ENCODE data around the gene ADH5.

ADH5 gene

DNA sequence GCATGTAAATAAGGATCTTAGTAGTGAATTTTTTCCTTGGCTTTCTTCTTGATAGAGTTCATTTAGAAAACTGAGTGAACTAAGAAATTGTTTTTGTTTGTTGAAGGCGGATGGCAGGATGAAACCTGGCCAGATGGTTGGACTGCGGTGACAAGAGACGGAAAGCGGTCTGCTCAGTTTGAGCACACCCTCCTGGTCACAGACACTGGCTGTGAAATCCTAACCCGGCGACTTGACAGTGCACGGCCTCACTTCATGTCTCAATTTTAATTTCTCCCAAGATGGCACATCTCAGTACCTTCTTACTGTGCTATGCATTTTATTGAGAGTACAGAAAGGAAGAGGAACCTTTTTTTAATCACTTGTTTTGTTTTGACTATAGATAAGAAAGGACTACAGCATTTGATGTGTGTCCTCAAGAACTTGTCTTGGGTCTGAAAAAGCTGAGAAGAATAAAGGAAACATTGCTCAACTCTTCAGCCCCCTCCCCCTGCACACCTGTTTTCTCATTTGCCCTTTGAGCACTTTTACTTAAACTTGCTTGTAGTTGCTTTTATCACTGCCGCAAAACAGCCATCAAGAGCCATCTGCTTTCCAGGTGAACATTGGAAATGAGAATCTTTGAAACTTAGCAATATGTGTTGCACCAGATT, 27.4 kb downstream of the ADH5 start:
- Histone ChIP-seq H3K9me3 (replicated peaks; ENCODE audit: low read length) (no peaks in the 10 kb centered on the region), H3K9ac (ENCODE audit: low read depth, low read length) (peak overlapping the region; percentile 3), H3K36me3 (ENCODE audit: insufficient read depth, low read length) (peaks cover 24% of the 10 kb centered on the region), H3K27me3 (ENCODE audit: control insufficient read depth, insufficient read depth, low read length) (no peaks in the 10 kb centered on the region), H3K4me3 (ENCODE audit: low read length) (no peak overlapping the region), H3K4me2 (ENCODE audit: low read length) (no peak overlapping the region), H3K4me1 (ENCODE audit: control insufficient read depth, insufficient read depth, low read length) (peaks cover 23% of the 10 kb centered on the region)

- Histone ChIP-seq H3K9ac (ENCODE audit: low read depth, low read length) (peak overlapping the region; percentile 14), H3K36me3 (ENCODE audit: insufficient read depth, low read length) (peaks cover 24% of the 10 kb centered on the region), H3K9me3 (replicated peaks; ENCODE audit: low read length) (no peaks in the 10 kb centered on the region), H3K4me1 (ENCODE audit: control insufficient read depth, insufficient read depth, low read length) (peaks cover 29% of the 10 kb centered on the region), H3K27me3 (ENCODE audit: control insufficient read depth, insufficient read depth, low read length) (no peaks in the 10 kb centered on the region), H3K4me3 (ENCODE audit: low read length) (peak overlapping the region; percentile 18), H3K4me2 (ENCODE audit: low read length) (peak overlapping the region; percentile 27)
Observed at GRCh38 chr4:99059550-99059949, 29.0 kb downstream of the ADH5 start.

DNA sequence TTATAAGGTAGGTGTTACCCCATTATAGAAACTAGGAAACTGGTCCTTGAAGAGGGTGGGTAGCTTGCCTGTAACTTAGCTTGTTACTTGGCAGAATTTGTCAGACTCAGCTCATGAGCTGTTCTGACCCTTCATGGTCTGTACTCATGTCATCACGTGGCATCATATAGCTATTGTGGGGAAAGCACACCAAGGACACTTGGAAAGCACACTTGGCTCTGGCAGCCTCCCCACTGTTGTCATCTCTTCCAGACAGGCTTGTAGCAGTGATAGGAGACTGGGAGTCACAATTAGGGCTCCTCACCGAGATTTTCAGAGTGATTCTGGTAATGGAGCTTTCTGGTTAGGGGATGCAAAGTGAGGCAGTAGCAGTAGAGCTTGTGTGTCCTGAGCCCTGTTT, 30.4 kb downstream of the ADH5 start:
- H3K4me1 ChIP-seq (ENCODE audit: control insufficient read depth, insufficient read depth, low read length), result peaks cover 29% of the 10 kb centered on the region
- no peaks in the 10 kb centered on the region for H3K9me3 ChIP-seq (replicated peaks; ENCODE audit: low read length)
- H3K9ac ChIP-seq (ENCODE audit: low read depth, low read length), result no peak overlapping the region
- no peak overlapping the region for H3K4me3 ChIP-seq (ENCODE audit: low read length)
- H3K4me2 ChIP-seq (ENCODE audit: low read length), result no peak overlapping the region
- H3K27me3 ChIP-seq (ENCODE audit: control insufficient read depth, insufficient read depth, low read length), result no peaks in the 10 kb centered on the region
- H3K36me3 ChIP-seq (ENCODE audit: insufficient read depth, low read length), result peaks cover 24% of the 10 kb centered on the region

- peaks cover 13% of the 10 kb centered on the region for H3K4me1 ChIP-seq (ENCODE audit: control insufficient read depth, insufficient read depth, low read length)
- no peaks in the 10 kb centered on the region for H3K27me3 ChIP-seq (ENCODE audit: control insufficient read depth, insufficient read depth, low read length)
- no peak overlapping the region for H3K4me2 ChIP-seq (ENCODE audit: low read length)
- H3K36me3 ChIP-seq (ENCODE audit: insufficient read depth, low read length), result peaks cover 33% of the 10 kb centered on the region
- H3K4me3 ChIP-seq (ENCODE audit: low read length), result no peak overlapping the region
- H3K9me3 ChIP-seq (replicated peaks; ENCODE audit: low read length), result no peaks in the 10 kb centered on the region
- H3K9ac ChIP-seq (ENCODE audit: low read depth, low read length), result no peak overlapping the region
Observed at GRCh38 chr4:99054428-99054994, 34.1 kb downstream of the ADH5 start.

- peaks cover 6% of the 10 kb centered on the region for H3K4me1 ChIP-seq (ENCODE audit: control insufficient read depth, insufficient read depth, low read length)
- H3K4me2 ChIP-seq (ENCODE audit: low read length), result no peak overlapping the region
- peaks cover 34% of the 10 kb centered on the region for H3K36me3 ChIP-seq (ENCODE audit: insufficient read depth, low read length)
- no peak overlapping the region for H3K9ac ChIP-seq (ENCODE audit: low read depth, low read length)
- H3K4me3 ChIP-seq (ENCODE audit: low read length), result no peak overlapping the region
- H3K9me3 ChIP-seq (replicated peaks; ENCODE audit: low read length), result no peaks in the 10 kb centered on the region
- no peaks in the 10 kb centered on the region for H3K27me3 ChIP-seq (ENCODE audit: control insufficient read depth, insufficient read depth, low read length)
Observed at GRCh38 chr4:99052902-99053301, 35.7 kb downstream of the ADH5 start.

- H3K9ac ChIP-seq (ENCODE audit: low read depth, low read length), result no peak overlapping the region
- no peaks in the 10 kb centered on the region for H3K4me1 ChIP-seq (ENCODE audit: control insufficient read depth, insufficient read depth, low read length)
- H3K27me3 ChIP-seq (ENCODE audit: control insufficient read depth, insufficient read depth, low read length), result no peaks in the 10 kb centered on the region
- peaks cover 42% of the 10 kb centered on the region for H3K36me3 ChIP-seq (ENCODE audit: insufficient read depth, low read length)
- no peak overlapping the region for H3K4me2 ChIP-seq (ENCODE audit: low read length)
- H3K9me3 ChIP-seq (replicated peaks; ENCODE audit: low read length), result no peaks in the 10 kb centered on the region
- no peak overlapping the region for H3K4me3 ChIP-seq (ENCODE audit: low read length)
Observed at GRCh38 chr4:99047710-99048109, 40.9 kb downstream of the ADH5 start.

DNA sequence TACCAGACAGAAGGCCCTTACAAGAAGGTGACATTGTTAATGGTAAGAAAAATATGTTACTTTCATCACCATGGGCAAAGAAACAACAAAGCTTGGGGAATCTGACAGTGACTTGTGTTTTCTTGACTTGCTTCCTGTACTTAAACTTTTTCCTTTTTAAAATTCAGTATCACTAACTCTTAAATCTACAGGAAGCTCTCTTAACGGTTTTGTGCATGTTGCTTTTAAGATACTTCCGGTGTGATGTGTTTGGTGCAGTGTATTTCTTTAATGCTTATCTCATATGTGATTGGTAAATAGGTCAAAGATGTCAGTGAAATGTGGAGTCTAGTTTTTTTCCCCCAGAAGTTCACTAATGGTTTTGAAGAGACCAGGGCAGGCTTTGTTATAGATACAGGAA, 45.2 kb downstream of the ADH5 start:
- Histone ChIP-seq H3K36me3 (ENCODE audit: insufficient read depth, low read length) (peaks cover 15% of the 10 kb centered on the region), H3K4me2 (ENCODE audit: low read length) (no peak overlapping the region), H3K27me3 (ENCODE audit: control insufficient read depth, insufficient read depth, low read length) (no peaks in the 10 kb centered on the region), H3K4me3 (ENCODE audit: low read length) (no peak overlapping the region), H3K9ac (ENCODE audit: low read depth, low read length) (no peak overlapping the region), H3K9me3 (replicated peaks; ENCODE audit: low read length) (peaks cover 4% of the 10 kb centered on the region), H3K4me1 (ENCODE audit: control insufficient read depth, insufficient read depth, low read length) (no peaks in the 10 kb centered on the region)

DNA sequence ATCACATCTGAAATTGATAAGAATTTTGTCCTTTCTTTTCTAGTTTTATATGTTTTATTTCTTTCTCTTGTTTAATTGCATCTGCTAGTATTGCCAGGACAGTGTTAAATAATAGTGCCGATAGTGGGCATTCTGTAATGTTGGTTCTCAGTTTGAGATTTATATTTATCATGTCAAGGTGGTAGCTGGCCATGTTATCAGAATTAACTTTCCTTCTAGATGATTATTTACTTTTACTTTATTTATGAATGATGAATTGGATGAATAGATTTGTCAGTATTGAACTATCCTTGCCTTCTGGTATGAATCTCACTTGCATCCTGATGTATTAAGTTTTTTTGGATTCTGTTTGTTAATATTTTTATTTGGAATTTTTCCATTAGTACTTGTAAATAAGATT, 50.4 kb downstream of the ADH5 start:
- H3K4me1 ChIP-seq (ENCODE audit: control insufficient read depth, insufficient read depth, low read length), result no peaks in the 10 kb centered on the region
- peaks cover 4% of the 10 kb centered on the region for H3K9me3 ChIP-seq (replicated peaks; ENCODE audit: low read length)
- H3K27me3 ChIP-seq (ENCODE audit: control insufficient read depth, insufficient read depth, low read length), result no peaks in the 10 kb centered on the region
- peaks cover 4% of the 10 kb centered on the region for H3K36me3 ChIP-seq (ENCODE audit: insufficient read depth, low read length)
- no peak overlapping the region for H3K4me3 ChIP-seq (ENCODE audit: low read length)
- no peak overlapping the region for H3K9ac ChIP-seq (ENCODE audit: low read depth, low read length)
- H3K4me2 ChIP-seq (ENCODE audit: low read length), result no peak overlapping the region

DNA sequence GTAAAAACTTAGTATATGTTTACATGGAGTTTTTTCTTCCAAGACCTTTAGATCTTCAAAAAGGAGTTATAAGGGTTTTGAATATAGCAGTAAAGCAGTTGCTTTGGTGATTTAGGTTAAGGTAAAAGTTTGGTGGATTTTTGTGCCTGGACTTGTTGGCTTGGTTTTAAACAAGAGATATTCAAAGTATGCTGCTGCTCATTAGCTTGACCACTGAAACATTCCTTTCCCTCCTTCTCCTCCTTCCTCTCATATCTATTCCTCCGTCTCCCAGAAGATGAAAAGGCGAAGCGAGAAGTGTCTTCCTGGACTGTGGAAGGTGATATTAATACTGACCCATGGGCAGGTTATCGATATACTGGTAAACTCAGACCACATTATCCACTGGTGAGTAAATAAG, 54.6 kb downstream of the ADH5 start:
- H3K9ac ChIP-seq (ENCODE audit: low read depth, low read length), result no peak overlapping the region
- no peaks in the 10 kb centered on the region for H3K27me3 ChIP-seq (ENCODE audit: control insufficient read depth, insufficient read depth, low read length)
- peaks cover 15% of the 10 kb centered on the region for H3K36me3 ChIP-seq (ENCODE audit: insufficient read depth, low read length)
- no peaks in the 10 kb centered on the region for H3K4me1 ChIP-seq (ENCODE audit: control insufficient read depth, insufficient read depth, low read length)
- H3K4me2 ChIP-seq (ENCODE audit: low read length), result no peak overlapping the region
- H3K4me3 ChIP-seq (ENCODE audit: low read length), result no peak overlapping the region
- H3K9me3 ChIP-seq (replicated peaks; ENCODE audit: low read length), result peaks cover 3% of the 10 kb centered on the region

DNA sequence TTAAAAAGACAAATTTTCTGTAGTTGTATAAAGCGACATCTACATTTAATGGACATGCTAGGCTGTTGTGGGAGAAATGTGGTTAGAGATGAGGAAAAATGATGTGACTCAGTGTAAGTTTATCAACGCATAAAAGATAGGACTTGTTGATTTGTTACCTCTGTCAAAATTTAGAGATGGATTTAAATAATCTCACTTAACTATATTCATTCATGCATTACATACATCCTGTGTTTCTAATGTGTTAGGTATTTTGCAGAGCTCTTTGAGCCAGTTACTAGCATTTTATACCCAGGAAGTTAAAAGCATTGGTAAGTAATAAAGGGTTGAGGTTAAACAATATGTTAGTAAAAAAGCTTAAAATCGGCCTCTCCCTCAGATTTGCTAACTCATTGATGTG, 58.7 kb downstream of the ADH5 start:
- Histone ChIP-seq H3K4me3 (ENCODE audit: low read length) (no peak overlapping the region), H3K4me2 (ENCODE audit: low read length) (no peak overlapping the region), H3K9me3 (replicated peaks; ENCODE audit: low read length) (no peaks in the 10 kb centered on the region), H3K4me1 (ENCODE audit: control insufficient read depth, insufficient read depth, low read length) (no peaks in the 10 kb centered on the region), H3K36me3 (ENCODE audit: insufficient read depth, low read length) (peaks cover 11% of the 10 kb centered on the region), H3K27me3 (ENCODE audit: control insufficient read depth, insufficient read depth, low read length) (no peaks in the 10 kb centered on the region), H3K9ac (ENCODE audit: low read depth, low read length) (no peak overlapping the region)

DNA sequence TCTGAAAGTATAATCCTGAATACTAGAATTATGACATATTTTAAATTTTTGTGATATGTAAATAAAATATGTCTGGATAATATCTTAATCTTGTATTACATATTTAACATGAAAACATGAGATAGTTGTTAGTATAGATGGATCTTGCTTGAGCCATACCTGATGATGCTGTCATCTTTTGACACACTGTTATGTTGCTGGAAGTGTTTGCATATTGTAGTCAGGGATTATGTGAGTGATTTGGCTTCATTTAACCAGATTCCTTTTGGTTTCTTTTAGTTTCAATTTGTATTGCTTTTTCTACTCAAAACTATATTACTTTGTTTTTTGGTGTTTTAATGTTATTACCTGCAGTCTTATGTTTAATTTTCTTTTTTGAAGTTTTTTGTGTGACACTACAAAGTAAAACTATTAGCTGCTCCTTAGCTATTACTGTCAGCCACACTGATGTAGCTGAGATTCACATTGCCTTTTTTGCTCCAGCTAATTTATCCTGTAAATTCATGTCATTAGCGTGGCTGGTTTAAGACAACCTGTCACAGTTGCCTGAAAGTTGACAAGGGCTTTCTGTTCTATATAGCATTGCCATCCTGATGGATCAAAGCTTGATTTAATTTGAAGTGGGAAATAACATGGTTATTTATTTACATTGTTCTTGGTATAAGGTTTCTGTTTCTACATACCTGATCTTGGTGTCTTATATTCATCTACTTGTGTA, 59.4 kb downstream of the ADH5 start:
- no peaks in the 10 kb centered on the region for H3K27me3 ChIP-seq (ENCODE audit: control insufficient read depth, insufficient read depth, low read length)
- no peaks in the 10 kb centered on the region for H3K9me3 ChIP-seq (replicated peaks; ENCODE audit: low read length)
- H3K36me3 ChIP-seq (ENCODE audit: insufficient read depth, low read length), result peaks cover 11% of the 10 kb centered on the region
- no peak overlapping the region for H3K9ac ChIP-seq (ENCODE audit: low read depth, low read length)
- H3K4me2 ChIP-seq (ENCODE audit: low read length), result no peak overlapping the region
- no peaks in the 10 kb centered on the region for H3K4me1 ChIP-seq (ENCODE audit: control insufficient read depth, insufficient read depth, low read length)
- no peak overlapping the region for H3K4me3 ChIP-seq (ENCODE audit: low read length)

DNA sequence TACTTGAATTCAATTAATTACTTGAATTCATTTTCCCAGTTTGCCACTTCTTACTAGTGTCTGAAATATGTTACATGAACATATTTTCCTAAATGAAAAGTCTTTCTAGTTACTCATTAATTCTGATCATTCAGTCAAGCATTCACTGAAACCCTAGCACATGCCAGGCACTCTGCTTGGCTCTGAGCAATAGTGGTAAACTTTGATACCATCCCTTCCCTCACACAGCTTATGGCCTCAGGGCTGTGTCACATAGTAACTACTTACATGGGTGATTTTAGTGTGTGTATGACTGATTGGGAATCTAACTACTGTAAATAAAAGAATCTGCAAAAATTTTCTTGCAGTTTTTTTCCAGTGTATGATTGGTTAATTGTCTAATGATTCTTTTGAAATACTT, 60.4 kb downstream of the ADH5 start:
- no peak overlapping the region for H3K4me3 ChIP-seq (ENCODE audit: low read length)
- H3K9ac ChIP-seq (ENCODE audit: low read depth, low read length), result no peak overlapping the region
- H3K4me1 ChIP-seq (ENCODE audit: control insufficient read depth, insufficient read depth, low read length), result no peaks in the 10 kb centered on the region
- H3K27me3 ChIP-seq (ENCODE audit: control insufficient read depth, insufficient read depth, low read length), result no peaks in the 10 kb centered on the region
- H3K9me3 ChIP-seq (replicated peaks; ENCODE audit: low read length), result no peaks in the 10 kb centered on the region
- peaks cover 11% of the 10 kb centered on the region for H3K36me3 ChIP-seq (ENCODE audit: insufficient read depth, low read length)
- H3K4me2 ChIP-seq (ENCODE audit: low read length), result no peak overlapping the region
